Epithelial cell of esophagus (primary cell): ENCODE measurements around the gene DRG2.

Experiments used
- DNase-seq: peaks from one replicate; pipeline ENCODE4 v3.0.0; 2010; ENCODE audit warnings: low read depth
- H3K4me3 ChIP-seq: 2 replicates; pipeline ENCODE4 v1.5.1; 2011; ENCODE audit warnings: mild to moderate bottlenecking, low read length, control low read depth
- CTCF ChIP-seq: IDR thresholded peaks from 2 replicates; pipeline ENCODE4 v1.5.1; 2011; ENCODE audit warnings: low read depth, mild to moderate bottlenecking, low read length, control low read depth, inconsistent platforms; ENCODE audit not compliant: insufficient read depth; ENCODE audit errors: missing control alignments

DRG2 gene

GRCh38 chr17:18116078-18116477 lies 28.3 kb downstream of the DRG2 start:
- no peak for DNase-seq
- no peak for TF ChIP-seq CTCF
- no peak overlapping the region for H3K4me3 ChIP-seq

GRCh38 chr17:18117533-18117932 lies 29.8 kb downstream of the DRG2 start:
- H3K4me3 ChIP-seq, result no peak overlapping the region
- DNase-seq, result no peak
- TF ChIP-seq CTCF, result no peak

- no peak for DNase-seq
- TF ChIP-seq CTCF, result no peak
Observed at GRCh38 chr17:18117982-18118975, 30.5 kb downstream of the DRG2 start.

GRCh38 chr17:18119166-18119745 lies 31.5 kb downstream of the DRG2 start:
- no peak for TF ChIP-seq CTCF
- H3K4me3 ChIP-seq, result no peak overlapping the region
- no peak for DNase-seq

More at GRCh38 chr17:18117982-18118975, 30.5 kb downstream of the DRG2 start:
- no peak overlapping the region for H3K4me3 ChIP-seq

GRCh38 chr17:18119938-18120337 lies 32.2 kb downstream of the DRG2 start:
- no peak overlapping the region for H3K4me3 ChIP-seq
- DNase-seq, result no peak
- TF ChIP-seq CTCF, result no peak

GRCh38 chr17:18120461-18121017 lies 32.8 kb downstream of the DRG2 start:
- no peak overlapping the region for H3K4me3 ChIP-seq
- no peak for DNase-seq

More at GRCh38 chr17:18120461-18121017, 32.8 kb downstream of the DRG2 start:
- TF ChIP-seq CTCF, result no peak
